ENCODE measurements around the gene VRK2.
"Not testable (repeated sequence)": the region's sequence is repeated elsewhere in the genome, so short reads cannot be mapped to it uniquely, and the experiment has no call there.

- not testable (repeated sequence) for TF ChIP-seq CTCF (IDR thresholded peaks at IDR 0.05; ENCODE audit: low read length); EZH2 (IDR thresholded peaks at IDR 0.05; ENCODE audit: borderline replicate concordance, low read length)
Measured at GRCh38 chr2:58180175-58180574, 133.6 kb downstream of the VRK2 start.

All from OCI-LY1 (cell line).